ENCODE measurements around the gene SLC25A41. TPM values are rescaled to one million over a fixed set of nuclear protein-coding genes. Genes with fewer than 3 reads are reported as not detected.

Gene SLC25A41
- polyA plus RNA-seq, 3 donors = not detected

DNA sequence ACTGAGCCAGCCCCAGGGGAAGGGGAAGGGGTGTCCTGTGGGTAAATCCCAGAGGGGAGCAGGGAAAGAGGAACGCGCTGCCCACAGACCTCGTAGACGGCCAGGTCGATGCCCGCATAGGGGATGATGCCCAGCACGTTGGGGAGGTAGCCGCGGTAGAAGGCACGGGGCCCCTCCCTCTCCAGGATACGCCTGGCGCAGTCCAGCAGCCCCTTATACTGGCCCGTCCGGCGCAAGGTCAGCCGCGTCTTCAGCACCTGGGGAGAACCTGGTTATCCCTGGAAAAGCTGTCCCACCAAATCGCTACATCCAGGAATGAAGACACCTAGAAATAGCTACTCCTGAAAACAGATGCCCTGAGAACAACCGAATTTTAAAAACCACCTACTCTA lies 18.7 kb upstream of the SLC25A41 start:
- WGBS (ENCODE audit: insufficient coverage) = 96% methylated on average over 19 of the region's 19 CpGs
- H3K4me2 ChIP-seq (replicated peaks; ENCODE audit: extremely low read depth, low read length, poor library complexity, severe bottlenecking) = no peak overlapping the region
- H3K4me3 ChIP-seq (replicated peaks in 1 of 3; ENCODE audit: low read depth in 2 of 3, low read length in 3 of 3) = no peak overlapping the region
- peaks cover 0 to 2% of the 10 kb centered on the region in 2 donors for H3K27me3 ChIP-seq (ENCODE audit: control insufficient read depth in 2 of 2, insufficient read depth in 2 of 2, low read length in 2 of 2)
- intact Hi-C loops (cut with micrococcal nuclease) = no loop called here
- H3K36me3 ChIP-seq (replicated peaks in 1 of 2; ENCODE audit: control insufficient read depth in 1 of 2, insufficient read depth in 2 of 2, low read length in 2 of 2) = no peaks in the 10 kb centered on the region
- no peak overlapping the region for H3K27ac ChIP-seq (ENCODE audit: low read depth in 1 of 2, low read length in 2 of 2)
- Mint-ChIP-seq H3K4me3 (no peak overlapping the region), H3K27ac (no peak overlapping the region), H3K9me3 (peaks cover 8 to 34% (median 30%) of the 10 kb centered on the region in 7 donors), H3K27me3 (ENCODE audit: low read depth in 3 of 3) (peaks cover 1 to 5% (median 5%) of the 10 kb centered on the region in 3 donors), H3K4me1 (no peaks in the 10 kb centered on the region), H3K36me3 (no peaks in the 10 kb centered on the region)
- DNase-seq = no peak
- no peaks in the 10 kb centered on the region for H3K4me1 ChIP-seq (ENCODE audit: control insufficient read depth in 1 of 2, insufficient read depth in 2 of 2, low read length in 2 of 2)
- TF ChIP-seq, protein P1, sequence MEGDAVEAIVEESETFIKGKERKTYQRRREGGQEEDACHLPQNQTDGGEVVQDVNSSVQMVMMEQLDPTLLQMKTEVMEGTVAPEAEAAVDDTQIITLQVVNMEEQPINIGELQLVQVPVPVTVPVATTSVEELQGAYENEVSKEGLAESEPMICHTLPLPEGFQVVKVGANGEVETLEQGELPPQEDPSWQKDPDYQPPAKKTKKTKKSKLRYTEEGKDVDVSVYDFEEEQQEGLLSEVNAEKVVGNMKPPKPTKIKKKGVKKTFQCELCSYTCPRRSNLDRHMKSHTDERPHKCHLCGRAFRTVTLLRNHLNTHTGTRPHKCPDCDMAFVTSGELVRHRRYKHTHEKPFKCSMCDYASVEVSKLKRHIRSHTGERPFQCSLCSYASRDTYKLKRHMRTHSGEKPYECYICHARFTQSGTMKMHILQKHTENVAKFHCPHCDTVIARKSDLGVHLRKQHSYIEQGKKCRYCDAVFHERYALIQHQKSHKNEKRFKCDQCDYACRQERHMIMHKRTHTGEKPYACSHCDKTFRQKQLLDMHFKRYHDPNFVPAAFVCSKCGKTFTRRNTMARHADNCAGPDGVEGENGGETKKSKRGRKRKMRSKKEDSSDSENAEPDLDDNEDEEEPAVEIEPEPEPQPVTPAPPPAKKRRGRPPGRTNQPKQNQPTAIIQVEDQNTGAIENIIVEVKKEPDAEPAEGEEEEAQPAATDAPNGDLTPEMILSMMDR (IDR thresholded peaks at IDR 0.05) = no peak
- no peaks in the 10 kb centered on the region for H4K20me1 ChIP-seq (ENCODE audit: insufficient read depth, low read length)
- no peak overlapping the region for H3K9ac ChIP-seq (ENCODE audit: insufficient read depth, low read length, poor library complexity, severe bottlenecking)
- no peak overlapping the region for H2AFZ ChIP-seq (ENCODE audit: insufficient read depth, low read depth, low read length, poor library complexity, severe bottlenecking)
- H3K79me2 ChIP-seq (ENCODE audit: insufficient read depth, low read length) = no peaks in the 10 kb centered on the region
- H3K9me3 ChIP-seq (replicated peaks in 1 of 2; ENCODE audit: control insufficient read depth in 1 of 2, insufficient read depth in 1 of 2, low read length in 2 of 2) = peaks cover 13 to 21% of the 10 kb centered on the region in 2 donors

DNA sequence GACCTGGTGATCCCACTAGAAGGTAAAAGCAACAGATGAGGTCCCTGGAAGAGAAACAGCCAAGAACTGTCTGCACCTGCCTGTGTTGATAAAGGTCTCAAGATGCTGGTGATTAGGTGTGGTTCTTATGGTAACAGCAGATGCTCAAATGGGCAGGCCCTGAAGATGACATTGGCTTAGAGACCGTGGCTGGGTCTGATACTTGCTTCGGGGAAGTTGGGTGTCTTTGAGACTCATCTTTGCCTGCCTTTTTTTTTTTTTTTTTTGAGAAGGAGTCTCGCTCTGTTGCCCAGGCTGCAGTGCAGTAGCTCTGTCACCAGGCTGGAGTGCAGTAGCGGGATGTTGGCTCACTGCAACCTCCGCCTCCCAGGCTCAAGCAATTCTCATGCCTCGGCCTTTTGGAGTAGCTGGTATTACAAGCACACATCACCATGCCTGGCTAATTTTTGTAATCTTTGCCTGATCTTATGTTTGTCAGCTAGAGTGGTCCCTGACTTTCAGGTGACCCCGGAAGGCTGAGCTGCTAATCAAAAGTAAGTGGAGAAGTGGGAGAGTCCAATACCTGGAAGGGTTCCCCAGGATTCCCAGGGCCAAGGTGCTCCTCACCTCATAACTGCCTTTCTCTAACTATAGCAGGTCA lies 18.1 kb upstream of the SLC25A41 start:
- Mint-ChIP-seq H3K4me1 (no peaks in the 10 kb centered on the region), H3K27ac (no peak overlapping the region), H3K4me3 (no peak overlapping the region), H3K9me3 (peaks cover 8 to 34% (median 30%) of the 10 kb centered on the region in 7 donors), H3K36me3 (no peaks in the 10 kb centered on the region), H3K27me3 (ENCODE audit: low read depth in 3 of 3) (peaks cover 0 to 7% (median 5%) of the 10 kb centered on the region in 3 donors)
- WGBS (ENCODE audit: insufficient coverage) = 100% methylated on average over 2 of the region's 7 CpGs
- Histone ChIP-seq H3K27ac (ENCODE audit: low read depth in 1 of 2, low read length in 2 of 2) (no peak overlapping the region), H3K27me3 (ENCODE audit: control insufficient read depth in 2 of 2, insufficient read depth in 2 of 2, low read length in 2 of 2) (peaks cover 0 to 2% of the 10 kb centered on the region in 2 donors), H3K9ac (ENCODE audit: insufficient read depth, low read length, poor library complexity, severe bottlenecking) (no peak overlapping the region), H3K79me2 (ENCODE audit: insufficient read depth, low read length) (no peaks in the 10 kb centered on the region), H3K4me3 (replicated peaks in 1 of 3; ENCODE audit: low read depth in 2 of 3, low read length in 3 of 3) (no peak overlapping the region), H2AFZ (ENCODE audit: insufficient read depth, low read depth, low read length, poor library complexity, severe bottlenecking) (no peak overlapping the region), H3K4me2 (replicated peaks; ENCODE audit: extremely low read depth, low read length, poor library complexity, severe bottlenecking) (no peak overlapping the region), H4K20me1 (ENCODE audit: insufficient read depth, low read length) (no peaks in the 10 kb centered on the region), H3K4me1 (ENCODE audit: control insufficient read depth in 1 of 2, insufficient read depth in 2 of 2, low read length in 2 of 2) (no peaks in the 10 kb centered on the region), H3K36me3 (replicated peaks in 1 of 2; ENCODE audit: control insufficient read depth in 1 of 2, insufficient read depth in 2 of 2, low read length in 2 of 2) (no peaks in the 10 kb centered on the region), H3K9me3 (replicated peaks in 1 of 2; ENCODE audit: control insufficient read depth in 1 of 2, insufficient read depth in 1 of 2, low read length in 2 of 2) (peaks cover 13 to 21% of the 10 kb centered on the region in 2 donors)
- intact Hi-C loops (cut with micrococcal nuclease) = no loop called here
- no peak for DNase-seq
- TF ChIP-seq, protein P1 (IDR thresholded peaks at IDR 0.05) = no peak

All from CD14-positive monocyte (primary cell).